ENCODE data around the gene ITGA8. TPM values are rescaled to one million over a fixed set of nuclear protein-coding genes. Genes with fewer than 3 reads are reported as not detected.

ITGA8 gene
- polyA plus RNA-seq, 4 donors = 0.81 to 13.7 (median 2.6) TPM; not detected in 1

- Histone ChIP-seq H3K4me3 (ENCODE audit: low read depth in 1 of 3, low read length in 3 of 3) (no peak overlapping the region), H3K9me3 (ENCODE audit: control insufficient read depth in 2 of 2, insufficient read depth in 1 of 2, low read depth in 1 of 2, low read length in 1 of 2) (no peaks in the 10 kb centered on the region), H3K4me1 (ENCODE audit: control insufficient read depth in 3 of 3, insufficient read depth in 2 of 3, low read depth in 1 of 3, low read length in 2 of 3) (no peaks in the 10 kb centered on the region), H3K27me3 (ENCODE audit: control insufficient read depth in 3 of 3, insufficient read depth in 3 of 3, low read length in 3 of 3) (peaks cover 0 to 2% (median 0%) of the 10 kb centered on the region in 3 donors), H3K27ac (ENCODE audit: low read depth in 1 of 3, low read length in 2 of 3) (no peak overlapping the region), H3K36me3 (ENCODE audit: control insufficient read depth in 3 of 3, insufficient read depth in 2 of 3, low read depth in 1 of 3, low read length in 3 of 3) (no peaks in the 10 kb centered on the region)
- 63 to 76% (median 69%) methylated on average over 5 of the region's 5 CpGs for WGBS, 3 donors
- DNase-seq (no peak), FAIRE-seq (no peak)
Measured at GRCh38 chr10:15505329-15505728, 214.4 kb downstream of the ITGA8 start.

GRCh38 chr10:15504101-15504840, 215.5 kb downstream of the ITGA8 start:
- no peak overlapping the region for H3K27ac ChIP-seq (ENCODE audit: low read depth in 1 of 3, low read length in 2 of 3)
- no peaks in the 10 kb centered on the region for H3K4me1 ChIP-seq (ENCODE audit: control insufficient read depth in 3 of 3, insufficient read depth in 2 of 3, low read depth in 1 of 3, low read length in 2 of 3)
- FAIRE-seq = no peak
- no peaks in the 10 kb centered on the region for H3K36me3 ChIP-seq (ENCODE audit: control insufficient read depth in 3 of 3, insufficient read depth in 2 of 3, low read depth in 1 of 3, low read length in 3 of 3)
- H3K27me3 ChIP-seq (ENCODE audit: control insufficient read depth in 3 of 3, insufficient read depth in 3 of 3, low read length in 3 of 3) = peaks cover 0 to 2% (median 0%) of the 10 kb centered on the region in 3 donors
- H3K4me3 ChIP-seq (ENCODE audit: low read depth in 1 of 3, low read length in 3 of 3) = no peak overlapping the region
- DNase-seq = no peak
- H3K9me3 ChIP-seq (ENCODE audit: control insufficient read depth in 2 of 2, insufficient read depth in 1 of 2, low read depth in 1 of 2, low read length in 1 of 2) = peaks cover 0 to 3% of the 10 kb centered on the region in 2 donors
- 40 to 68% (median 57%) methylated on average over 10 of the region's 10 CpGs for WGBS, 3 donors

GRCh38 chr10:15494850-15495506, 224.7 kb downstream of the ITGA8 start:
- no peaks in the 10 kb centered on the region for H3K36me3 ChIP-seq (ENCODE audit: control insufficient read depth in 3 of 3, insufficient read depth in 2 of 3, low read depth in 1 of 3, low read length in 3 of 3)
- H3K4me1 ChIP-seq (ENCODE audit: control insufficient read depth in 3 of 3, insufficient read depth in 2 of 3, low read depth in 1 of 3, low read length in 2 of 3) = no peaks in the 10 kb centered on the region
- DNase-seq = no peak
- H3K27me3 ChIP-seq (ENCODE audit: control insufficient read depth in 3 of 3, insufficient read depth in 3 of 3, low read length in 3 of 3) = no peaks in the 10 kb centered on the region
- FAIRE-seq = no peak
- 35 to 51% (median 46%) methylated on average over 4 of the region's 4 CpGs for WGBS, 3 donors
- no peak overlapping the region for H3K27ac ChIP-seq (ENCODE audit: low read depth in 1 of 3, low read length in 2 of 3)
- H3K4me3 ChIP-seq (ENCODE audit: low read depth in 1 of 3, low read length in 3 of 3) = no peak overlapping the region
- peaks cover 0 to 3% of the 10 kb centered on the region in 2 donors for H3K9me3 ChIP-seq (ENCODE audit: control insufficient read depth in 2 of 2, insufficient read depth in 1 of 2, low read depth in 1 of 2, low read length in 1 of 2)

- FAIRE-seq (no peak), DNase-seq (no peak)
- Histone ChIP-seq H3K4me3 (ENCODE audit: low read depth in 1 of 3, low read length in 3 of 3) (no peak overlapping the region), H3K4me1 (ENCODE audit: control insufficient read depth in 3 of 3, insufficient read depth in 2 of 3, low read depth in 1 of 3, low read length in 2 of 3) (no peaks in the 10 kb centered on the region), H3K27me3 (ENCODE audit: control insufficient read depth in 3 of 3, insufficient read depth in 3 of 3, low read length in 3 of 3) (no peaks in the 10 kb centered on the region), H3K9me3 (ENCODE audit: control insufficient read depth in 2 of 2, insufficient read depth in 1 of 2, low read depth in 1 of 2, low read length in 1 of 2) (no peaks in the 10 kb centered on the region), H3K27ac (ENCODE audit: low read depth in 1 of 3, low read length in 2 of 3) (no peak overlapping the region), H3K36me3 (ENCODE audit: control insufficient read depth in 3 of 3, insufficient read depth in 2 of 3, low read depth in 1 of 3, low read length in 3 of 3) (no peaks in the 10 kb centered on the region)
- WGBS, 3 donors = 69 to 81% (median 79%) methylated on average over 7 of the region's 7 CpGs
Measured at GRCh38 chr10:15491856-15492642, 227.7 kb downstream of the ITGA8 start.

- Histone ChIP-seq H3K36me3 (ENCODE audit: control insufficient read depth in 3 of 3, insufficient read depth in 2 of 3, low read depth in 1 of 3, low read length in 3 of 3) (no peaks in the 10 kb centered on the region), H3K4me3 (ENCODE audit: low read depth in 1 of 3, low read length in 3 of 3) (no peak overlapping the region), H3K4me1 (ENCODE audit: control insufficient read depth in 3 of 3, insufficient read depth in 2 of 3, low read depth in 1 of 3, low read length in 2 of 3) (no peaks in the 10 kb centered on the region), H3K27ac (ENCODE audit: low read depth in 1 of 3, low read length in 2 of 3) (no peak overlapping the region), H3K9me3 (ENCODE audit: control insufficient read depth in 2 of 2, insufficient read depth in 1 of 2, low read depth in 1 of 2, low read length in 1 of 2) (no peaks in the 10 kb centered on the region), H3K27me3 (ENCODE audit: control insufficient read depth in 3 of 3, insufficient read depth in 3 of 3, low read length in 3 of 3) (no peaks in the 10 kb centered on the region)
- DNase-seq = no peak
- WGBS, 3 donors = 84 to 95% (median 88%) methylated on average over 3 of the region's 3 CpGs
- FAIRE-seq = no peak
Measured at GRCh38 chr10:15489431-15489830, 230.3 kb downstream of the ITGA8 start.

GRCh38 chr10:15487376-15487775, 232.3 kb downstream of the ITGA8 start:
- 46 to 59% (median 57%) methylated on average over 4 of the region's 4 CpGs for WGBS, 3 donors
- H3K36me3 ChIP-seq (ENCODE audit: control insufficient read depth in 3 of 3, insufficient read depth in 2 of 3, low read depth in 1 of 3, low read length in 3 of 3) = no peaks in the 10 kb centered on the region
- DNase-seq = no peak
- no peak overlapping the region for H3K4me3 ChIP-seq (ENCODE audit: low read depth in 1 of 3, low read length in 3 of 3)
- H3K9me3 ChIP-seq (ENCODE audit: control insufficient read depth in 2 of 2, insufficient read depth in 1 of 2, low read depth in 1 of 2, low read length in 1 of 2) = no peaks in the 10 kb centered on the region
- H3K4me1 ChIP-seq (ENCODE audit: control insufficient read depth in 3 of 3, insufficient read depth in 2 of 3, low read depth in 1 of 3, low read length in 2 of 3) = no peaks in the 10 kb centered on the region
- FAIRE-seq = no peak
- H3K27ac ChIP-seq (ENCODE audit: low read depth in 1 of 3, low read length in 2 of 3) = no peak overlapping the region
- H3K27me3 ChIP-seq (ENCODE audit: control insufficient read depth in 3 of 3, insufficient read depth in 3 of 3, low read length in 3 of 3) = no peaks in the 10 kb centered on the region

GRCh38 chr10:15486404-15486803, 233.3 kb downstream of the ITGA8 start:
- Histone ChIP-seq H3K4me1 (ENCODE audit: control insufficient read depth in 3 of 3, insufficient read depth in 2 of 3, low read depth in 1 of 3, low read length in 2 of 3) (no peaks in the 10 kb centered on the region), H3K4me3 (ENCODE audit: low read depth in 1 of 3, low read length in 3 of 3) (no peak overlapping the region), H3K27me3 (ENCODE audit: control insufficient read depth in 3 of 3, insufficient read depth in 3 of 3, low read length in 3 of 3) (no peaks in the 10 kb centered on the region), H3K27ac (ENCODE audit: low read depth in 1 of 3, low read length in 2 of 3) (no peak overlapping the region), H3K9me3 (ENCODE audit: control insufficient read depth in 2 of 2, insufficient read depth in 1 of 2, low read depth in 1 of 2, low read length in 1 of 2) (no peaks in the 10 kb centered on the region), H3K36me3 (ENCODE audit: control insufficient read depth in 3 of 3, insufficient read depth in 2 of 3, low read depth in 1 of 3, low read length in 3 of 3) (no peaks in the 10 kb centered on the region)
- WGBS, 3 donors = 29 to 33% (median 30%) methylated on average over 4 of the region's 4 CpGs
- FAIRE-seq (no peak), DNase-seq (no peak)

- Histone ChIP-seq H3K27ac (ENCODE audit: low read depth in 1 of 3, low read length in 2 of 3) (no peak overlapping the region), H3K4me3 (ENCODE audit: low read depth in 1 of 3, low read length in 3 of 3) (no peak overlapping the region), H3K4me1 (ENCODE audit: control insufficient read depth in 3 of 3, insufficient read depth in 2 of 3, low read depth in 1 of 3, low read length in 2 of 3) (no peaks in the 10 kb centered on the region), H3K9me3 (ENCODE audit: control insufficient read depth in 2 of 2, insufficient read depth in 1 of 2, low read depth in 1 of 2, low read length in 1 of 2) (no peaks in the 10 kb centered on the region), H3K27me3 (ENCODE audit: control insufficient read depth in 3 of 3, insufficient read depth in 3 of 3, low read length in 3 of 3) (no peaks in the 10 kb centered on the region), H3K36me3 (ENCODE audit: control insufficient read depth in 3 of 3, insufficient read depth in 2 of 3, low read depth in 1 of 3, low read length in 3 of 3) (no peaks in the 10 kb centered on the region)
- WGBS, 3 donors = 59 to 69% (median 67%) methylated on average over 5 of the region's 5 CpGs
- FAIRE-seq (no peak), DNase-seq (no peak)
Measured at GRCh38 chr10:15485684-15486316, 233.9 kb downstream of the ITGA8 start.

Measured in small intestine (tissue), 7 donors.